ENCODE measurements around the gene CD36.

Gene CD36

GRCh38 chr7:80624763-80625162 is 13.7 kb upstream of the CD36 start:
- DNase-seq (ENCODE audit: low read depth in 2 of 2), result no peak

DNA sequence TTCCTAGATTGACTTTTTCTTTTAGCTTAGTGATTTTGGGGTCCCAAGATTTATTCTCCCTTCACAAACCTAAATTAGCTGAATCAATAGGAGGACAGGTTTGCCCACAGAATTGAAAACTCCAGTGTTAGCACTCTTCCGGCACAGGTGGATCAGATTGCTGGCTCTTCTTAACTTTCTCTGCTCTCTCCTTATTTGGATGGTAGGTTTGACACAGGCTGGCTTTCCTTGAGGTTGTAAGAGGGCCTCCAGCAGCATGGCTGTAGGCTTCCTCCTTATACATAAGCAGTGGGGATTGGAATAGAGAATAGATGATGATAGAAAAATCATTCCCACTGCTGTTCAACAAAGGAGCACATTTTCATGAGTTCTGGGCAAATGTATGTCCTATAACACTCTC is 9.4 kb upstream of the CD36 start:
- DNase-seq (ENCODE audit: low read depth in 2 of 2), result no peak

GRCh38 chr7:80630608-80631405 is 7.6 kb upstream of the CD36 start:
- DNase-seq (ENCODE audit: low read depth in 2 of 2), result no peak

DNA sequence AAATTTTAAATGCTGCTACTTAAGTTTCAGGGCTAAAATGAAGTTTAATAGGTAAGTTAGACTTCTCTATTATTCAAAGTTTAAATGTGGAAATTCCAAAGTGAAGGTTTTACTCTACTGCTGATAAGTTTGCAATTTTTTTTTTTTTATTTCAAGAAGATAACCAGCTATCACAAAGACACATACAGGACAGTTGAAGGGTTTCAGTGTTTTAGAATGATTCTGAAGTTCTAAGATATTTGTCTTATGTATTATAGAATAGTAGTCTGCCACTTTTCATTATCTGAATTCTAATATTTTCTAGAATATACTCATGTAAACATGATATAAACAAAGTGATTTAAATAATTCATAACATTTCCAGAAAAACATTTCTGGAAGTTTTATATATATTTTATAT is 7.0 kb upstream of the CD36 start:
- no peak for DNase-seq (ENCODE audit: low read depth in 2 of 2)

GRCh38 chr7:80632139-80632538 is 6.3 kb upstream of the CD36 start:
- DNase-seq (ENCODE audit: low read depth in 2 of 2), result no peak

DNA sequence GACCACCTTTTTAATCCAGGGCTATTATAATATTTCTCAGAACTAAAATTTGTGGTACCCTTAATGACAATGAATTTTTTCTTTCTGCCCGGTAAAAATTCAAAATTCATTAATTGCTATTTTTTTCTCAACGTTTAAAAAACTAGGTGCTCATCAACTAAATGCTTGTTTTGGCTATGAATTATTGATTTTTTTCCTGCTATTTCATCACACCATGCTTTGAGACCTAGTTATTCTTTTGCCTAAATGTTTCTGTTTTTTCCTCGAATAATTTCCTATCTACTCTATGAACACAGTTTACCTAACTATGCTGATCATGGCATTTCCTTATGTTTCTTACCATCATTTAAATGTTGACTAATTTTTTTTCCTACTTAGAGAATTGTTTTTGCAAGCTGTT is 5.6 kb upstream of the CD36 start:
- no peak for DNase-seq (ENCODE audit: low read depth in 2 of 2)

- DNase-seq (ENCODE audit: low read depth in 2 of 2), result no peak
Measured at GRCh38 chr7:80634505-80634904, 3.9 kb upstream of the CD36 start.

- DNase-seq (ENCODE audit: low read depth in 2 of 2), result no peak
Measured at GRCh38 chr7:80635533-80635932, 2.9 kb upstream of the CD36 start.

DNA sequence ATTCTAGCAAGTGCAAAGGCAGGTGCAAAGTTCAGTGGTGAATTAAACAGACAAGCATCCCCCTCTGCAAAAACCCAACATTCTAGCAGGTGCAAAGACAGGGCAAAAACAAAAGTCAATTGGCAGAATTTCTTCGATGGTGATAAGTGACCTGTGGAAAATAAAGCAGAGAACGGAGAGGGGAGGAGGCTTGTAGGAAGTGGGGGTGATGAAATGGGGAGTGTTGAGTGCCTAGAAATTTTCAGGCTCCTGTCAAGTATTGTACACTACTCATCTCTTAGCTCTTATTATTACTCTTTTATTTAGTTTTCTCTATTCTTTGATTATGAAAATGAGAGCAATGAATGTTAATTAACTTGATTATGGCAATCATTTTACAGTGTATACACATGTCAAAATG is 2.4 kb upstream of the CD36 start:
- no peak for DNase-seq (ENCODE audit: low read depth in 2 of 2)

- no peak for DNase-seq (ENCODE audit: low read depth in 2 of 2)
Measured at GRCh38 chr7:80636709-80637108, 1.7 kb upstream of the CD36 start.

DNA sequence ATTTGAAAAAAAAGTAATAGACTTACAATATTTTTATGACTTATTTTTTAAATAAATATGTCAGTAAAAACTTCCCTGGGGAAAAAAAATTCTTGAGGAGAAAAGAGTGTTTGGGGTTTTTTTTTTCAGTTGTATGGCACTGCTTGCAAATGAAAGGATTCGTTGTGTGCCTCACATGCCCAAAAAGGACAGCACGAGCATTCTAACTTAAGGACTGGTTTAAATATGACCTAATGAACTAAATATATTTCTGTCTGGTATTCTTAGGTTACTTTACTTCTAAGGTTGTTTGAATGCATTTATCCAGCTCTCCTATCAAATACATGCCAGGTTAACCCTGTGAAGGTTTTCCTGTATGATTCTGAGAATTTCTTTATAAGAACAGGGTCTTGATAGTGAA is 988 bp upstream of the CD36 start:
- no peak for DNase-seq (ENCODE audit: low read depth in 2 of 2)

DNA sequence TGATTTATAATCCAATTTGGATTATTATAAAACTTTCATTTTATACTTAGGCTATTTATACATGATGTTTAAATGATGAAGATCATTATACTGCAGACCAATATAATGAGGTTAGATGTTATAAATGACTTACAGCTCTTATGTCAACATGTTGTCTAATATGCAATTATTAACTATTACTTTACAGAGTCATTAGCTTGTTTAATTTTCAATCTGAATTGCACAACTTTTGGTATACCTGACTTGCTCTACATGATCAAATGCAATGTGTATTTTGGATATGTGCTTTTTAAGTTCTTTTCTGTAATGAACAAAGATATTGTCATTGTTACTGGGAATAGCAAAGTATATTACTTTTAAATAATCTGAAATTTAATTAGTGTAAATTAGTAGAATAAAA is 569 bp downstream of the CD36 start:
- DNase-seq (ENCODE audit: low read depth in 2 of 2), result no peak

- DNase-seq (ENCODE audit: low read depth in 2 of 2), result no peak
Measured at GRCh38 chr7:80640846-80641245, 2.4 kb downstream of the CD36 start.

GRCh38 chr7:80641548-80641947 is 3.1 kb downstream of the CD36 start:
- no peak for DNase-seq (ENCODE audit: low read depth in 2 of 2)

DNA sequence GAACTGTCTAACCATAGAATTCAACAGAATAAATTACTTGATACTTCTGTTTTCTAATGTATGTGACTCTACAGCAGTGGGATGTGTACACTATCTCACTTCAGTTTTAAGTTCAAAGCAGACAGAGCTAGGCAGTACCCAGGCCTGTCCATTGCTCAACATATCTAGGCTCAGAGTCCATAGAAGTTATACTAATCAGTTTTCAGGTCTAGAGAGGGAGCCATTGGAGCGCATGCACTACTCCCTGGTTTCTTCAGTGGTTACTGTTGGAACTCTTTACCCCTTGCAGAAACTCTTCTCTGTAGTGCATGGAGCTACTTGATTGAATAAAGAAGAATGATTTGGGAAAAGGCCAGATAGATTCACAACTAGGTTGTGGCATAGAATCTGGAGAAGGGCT is 4.4 kb downstream of the CD36 start:
- no peak for DNase-seq (ENCODE audit: low read depth in 2 of 2)

- DNase-seq (ENCODE audit: low read depth in 2 of 2), result no peak
Measured at GRCh38 chr7:80643336-80643915, 5.0 kb downstream of the CD36 start.

DNA sequence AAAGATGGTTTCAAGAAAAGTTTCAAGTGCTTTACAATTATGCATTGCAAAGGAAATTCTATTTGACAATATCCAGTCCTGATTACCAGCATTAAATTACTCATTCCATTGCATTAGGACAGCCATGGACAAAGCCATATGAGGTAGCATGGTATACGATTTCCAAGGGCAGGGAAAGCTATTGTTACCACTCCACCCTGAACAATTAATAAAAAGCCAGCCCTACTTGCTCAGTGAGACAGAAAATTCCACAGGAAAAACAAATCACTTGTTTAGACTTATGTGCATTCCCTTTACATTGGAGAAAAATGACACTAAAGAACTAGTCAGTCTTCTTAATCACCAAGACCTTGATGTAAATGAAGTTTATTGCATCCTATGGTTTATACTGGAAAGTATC is 5.6 kb downstream of the CD36 start:
- no peak for DNase-seq (ENCODE audit: low read depth in 2 of 2)

DNA sequence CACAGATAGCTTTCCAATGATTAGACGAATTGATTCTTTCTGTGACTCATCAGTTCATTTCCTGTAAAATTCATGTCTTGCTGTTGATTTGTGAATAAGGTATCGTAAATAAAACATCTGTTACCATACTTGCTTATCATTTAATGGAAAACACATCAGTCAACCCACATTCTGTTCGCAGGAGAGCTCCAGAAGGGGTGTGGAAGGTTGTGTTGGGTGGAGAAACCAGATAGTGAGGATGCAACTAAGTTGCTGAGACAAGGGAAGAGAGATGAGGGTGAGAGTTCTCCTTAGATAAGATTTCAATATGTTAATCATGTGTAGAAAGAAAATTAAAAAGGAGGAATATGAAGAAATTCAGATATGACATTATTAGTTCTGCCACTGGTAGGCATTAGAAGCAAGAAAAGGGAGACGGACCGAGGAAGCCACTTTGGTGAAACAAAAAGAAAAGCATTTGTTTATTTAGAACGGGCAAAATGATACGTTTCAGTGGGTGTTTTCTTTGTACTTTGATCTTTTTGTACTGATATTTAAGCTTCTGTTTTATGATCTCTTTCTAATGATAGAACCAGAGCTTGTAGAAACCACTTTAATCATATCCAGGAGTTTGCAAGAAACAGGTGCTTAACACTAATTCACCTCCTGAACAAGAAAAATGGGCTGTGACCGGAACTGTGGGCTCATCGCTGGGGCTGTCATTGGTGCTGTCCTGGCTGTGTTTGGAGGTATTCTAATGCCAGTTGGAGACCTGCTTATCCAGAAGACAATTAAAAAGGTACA is 7.8 kb downstream of the CD36 start:
- no peak for DNase-seq (ENCODE audit: low read depth in 2 of 2)

GRCh38 chr7:80647436-80647835 is 9.0 kb downstream of the CD36 start:
- no peak for DNase-seq (ENCODE audit: low read depth in 2 of 2)

GRCh38 chr7:80648031-80648600 is 9.7 kb downstream of the CD36 start:
- no peak for DNase-seq (ENCODE audit: low read depth in 2 of 2)

- DNase-seq (ENCODE audit: low read depth in 2 of 2), result no peak
Measured at GRCh38 chr7:80649011-80649410, 10.6 kb downstream of the CD36 start.

DNA sequence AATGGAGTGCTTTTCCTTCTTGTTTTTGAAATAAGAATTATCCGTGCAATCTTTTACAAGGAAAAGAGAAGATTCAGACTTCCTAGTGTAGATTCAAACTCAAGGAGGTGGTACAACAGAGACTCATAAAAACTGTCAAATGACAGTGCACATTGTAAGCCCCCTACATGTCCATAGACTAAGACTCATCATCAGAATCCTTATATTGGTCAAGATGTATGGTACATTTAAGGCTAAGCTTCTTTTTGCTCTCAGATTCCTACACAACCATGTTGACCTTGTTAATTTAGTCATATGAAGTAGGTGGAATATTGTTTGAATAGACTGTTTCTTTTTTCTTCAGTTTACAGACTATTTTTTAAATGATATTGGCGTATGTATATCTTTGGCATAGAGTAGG is 11.6 kb downstream of the CD36 start:
- DNase-seq (ENCODE audit: low read depth in 2 of 2), result no peak

DNA sequence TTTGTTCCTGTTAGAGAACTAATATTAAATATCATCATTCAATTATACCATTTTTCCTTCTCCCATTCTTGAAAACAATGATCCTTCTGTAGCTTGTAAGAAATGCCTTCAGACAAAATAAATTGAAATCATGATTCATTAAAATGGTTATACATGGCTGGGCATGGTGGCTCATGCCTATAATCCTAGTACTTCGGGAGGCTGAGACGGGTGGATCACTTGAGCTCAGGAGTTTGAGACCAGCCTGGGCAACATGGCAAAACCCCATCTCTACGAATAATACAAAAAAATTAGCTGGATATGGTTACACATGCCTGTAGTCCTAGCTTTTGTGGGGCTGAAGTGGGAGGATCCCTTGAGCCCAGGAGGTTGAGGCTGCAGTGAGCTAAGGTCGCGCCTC is 13.0 kb downstream of the CD36 start:
- DNase-seq (ENCODE audit: low read depth in 2 of 2), result no peak
